Activated CD8-positive, alpha-beta memory T cell treated with anti-CD3 and anti-CD28 coated beads, Interleukin-2, amount 50 U/mL, for 4 hours (primary cell): ENCODE measurements around the gene POU4F2.

Experiments
- DNase-seq: peaks from one replicate; pipeline ENCODE4 v3.0.0-alpha.2; 2020

Gene POU4F2

GRCh38 chr4:146638786-146639505, at the start of gene POU4F2:
POU4F2 (plus strand) TSS chr4:146638893; CDS start chr4:146639141, 248 bp downstream.
- DNase-seq, result no peak

GRCh38 chr4:146590801-146591200, 47.9 kb upstream of the POU4F2 start:
- DNase-seq, result no peak

GRCh38 chr4:146592019-146592418, 46.7 kb upstream of the POU4F2 start:
- no peak for DNase-seq

GRCh38 chr4:146632770-146633470, 5.8 kb upstream of the POU4F2 start:
- DNase-seq, result no peak

GRCh38 chr4:146633471-146633800, 5.3 kb upstream of the POU4F2 start:
- no peak for DNase-seq

- no peak for DNase-seq
Observed at GRCh38 chr4:146634825-146635224, 3.9 kb upstream of the POU4F2 start.

GRCh38 chr4:146637621-146638332, 916 bp upstream of the POU4F2 start:
- DNase-seq, result no peak

GRCh38 chr4:146638333-146638785, 334 bp upstream of the POU4F2 start:
- DNase-seq, result no peak

- DNase-seq, result no peak
Observed at GRCh38 chr4:146639506-146639932, 826 bp downstream of the POU4F2 start.

GRCh38 chr4:146640021-146640464, 1.4 kb downstream of the POU4F2 start:
- DNase-seq, result no peak

GRCh38 chr4:146640465-146641061, 1.9 kb downstream of the POU4F2 start:
- no peak for DNase-seq

- DNase-seq, result no peak
Observed at GRCh38 chr4:146641762-146642161, 3.1 kb downstream of the POU4F2 start.

GRCh38 chr4:146643812-146644401, 5.2 kb downstream of the POU4F2 start:
- DNase-seq, result no peak

GRCh38 chr4:146645921-146646320, 7.2 kb downstream of the POU4F2 start:
- DNase-seq, result no peak

GRCh38 chr4:146646593-146647325, 8.1 kb downstream of the POU4F2 start:
- no peak for DNase-seq

GRCh38 chr4:146647615-146648460, 9.1 kb downstream of the POU4F2 start:
- DNase-seq, result no peak

- DNase-seq, result no peak
Observed at GRCh38 chr4:146648461-146648783, 9.7 kb downstream of the POU4F2 start.

- no peak for DNase-seq
Observed at GRCh38 chr4:146649232-146649631, 10.5 kb downstream of the POU4F2 start.

- DNase-seq, result no peak
Observed at GRCh38 chr4:146650034-146650433, 11.3 kb downstream of the POU4F2 start.

GRCh38 chr4:146654687-146655520, 16.2 kb downstream of the POU4F2 start:
- no peak for DNase-seq

- no peak for DNase-seq
Observed at GRCh38 chr4:146655521-146655856, 16.8 kb downstream of the POU4F2 start.
